PC-9 (cell line): Measurements from ENCODE around the gene ADIPOR2. TPM values are rescaled to one million over a fixed set of nuclear protein-coding genes. Genes with fewer than 3 reads are reported as not detected.
A peak's percentile ranks its signal among the peaks of the same experiment; 100 is the strongest.

Source experiments
- BruUV-seq: library from RNA; stranded (reverse); fragments of 400-500 nt; replicated peaks from 2 replicates; lab custom pipeline; 2021; lab: Mats Ljungman, UMichigan
- CTCF ChIA-PET: fragments of 300-600 bp; sonication (Branson Sonifier 250); formaldehyde crosslinking; loops from one replicate; lab custom pipeline; 2022; ENCODE audit warnings: antibody characterized with exemption; lab: Charles Lee
- POLR2A ChIA-PET: fragments of 300-600 bp; sonication (Branson Sonifier 250); formaldehyde crosslinking; loops from one replicate; lab custom pipeline; 2022; ENCODE audit warnings: antibody characterized with exemption; ENCODE audit not compliant: unreplicated experiment; lab: Charles Lee
- DNase-seq, 2 experiments: peaks; one replicate each; pipeline versions ENCODE4 v3.0.0 to v3.0.0-alpha.2; 2015 to 2022; ENCODE audit warnings: mixed read lengths in 1 of 2
- H2AFZ ChIP-seq: fragments of 200-600 bp; sonication (generic); 2 replicates; pipeline ENCODE4 v1.8.1; 2017; ENCODE audit warnings: antibody characterized with exemption
- H3F3A ChIP-seq: fragments of 200-600 bp; sonication (generic); 2 replicates; pipeline ENCODE4 v1.8.1; 2017; ENCODE audit warnings: antibody characterized with exemption, mild to moderate bottlenecking, low read depth; ENCODE audit not compliant: insufficient read depth
- H3K27ac ChIP-seq: fragments of 200-600 bp; sonication (generic); 2 replicates; pipeline ENCODE4 v1.6.1; 2016; ENCODE audit warnings: mixed run types
- H3K27me3 ChIP-seq: fragments of 200-600 bp; sonication (generic); 2 replicates; pipeline ENCODE4 v1.6.1; 2016; ENCODE audit warnings: low read depth, mixed run types; ENCODE audit not compliant: insufficient read depth
- H3K36me3 ChIP-seq: fragments of 200-600 bp; sonication (generic); 2 replicates; pipeline ENCODE4 v1.6.1; 2016; ENCODE audit warnings: low read depth, mixed run types
- H3K4me1 ChIP-seq: fragments of 200-600 bp; sonication (generic); replicated peaks from 2 replicates; pipeline ENCODE4 v1.6.1; 2016; ENCODE audit warnings: mixed run types; ENCODE audit not compliant: insufficient read depth
- H3K4me2 ChIP-seq: fragments of 200-600 bp; sonication (generic); 2 replicates; pipeline ENCODE4 v1.6.1; 2017; ENCODE audit warnings: mixed run types
- H3K4me3 ChIP-seq: fragments of 200-600 bp; sonication (generic); 2 replicates; pipeline ENCODE4 v1.6.1; 2016; ENCODE audit warnings: mixed run types
- H3K79me2 ChIP-seq: fragments of 200-600 bp; sonication (generic); 2 replicates; pipeline ENCODE4 v1.6.1; 2017; ENCODE audit warnings: low read depth, mixed run types
- H3K9me2 ChIP-seq: fragments of 200-600 bp; sonication (generic); 2 replicates; pipeline ENCODE4 v1.8.1; 2017; ENCODE audit warnings: mild to moderate bottlenecking; ENCODE audit not compliant: insufficient read depth
- H3K9me3 ChIP-seq: fragments of 200-600 bp; sonication (generic); 2 replicates; pipeline ENCODE4 v1.8.1; 2016; ENCODE audit warnings: low read depth; ENCODE audit not compliant: insufficient read depth
- H4K20me1 ChIP-seq: fragments of 200-600 bp; sonication (generic); 2 replicates; pipeline ENCODE4 v1.8.1; 2017; ENCODE audit not compliant: insufficient read depth
- CTCF ChIP-seq: fragments of 200-600 bp; sonication (generic); conservative IDR thresholded peaks from 2 replicates; pipeline ENCODE4 v1.6.1; 2017; ENCODE audit warnings: mixed run types, antibody characterized with exemption, mild to moderate bottlenecking, moderate library complexity
- EZH2 ChIP-seq: fragments of 200-600 bp; sonication (generic); IDR thresholded peaks from 2 replicates; pipeline ENCODE4 v1.8.0; 2017; ENCODE audit warnings: antibody characterized with exemption, low read depth
- intact Hi-C: fragments of 100-400 bp; cut with micrococcal nuclease; formaldehyde crosslinking; loops from one replicate; pipeline ENCODE4 v1.10.0; 2022; ENCODE audit not compliant: unreplicated experiment
- total RNA-seq: library from RNA; stranded (reverse); gene quantifications from 2 replicates; pipeline ENCODE4 v1.2.3, GENCODE V29; 2021

Gene ADIPOR2
- total RNA-seq, 1 experiment from 2014 or later, result 107 TPM

GRCh38 chr12:1832801-1833595, 142.1 kb downstream of the ADIPOR2 start:
- no peak for TF ChIP-seq CTCF
- peak; percentile 18; the same call in 1 of the 2 replicates for TF ChIP-seq EZH2
- peaks cover 6% of the 10 kb centered on the region; the same call in 1 of the 2 replicates for H4K20me1 ChIP-seq
- no peaks in the 10 kb centered on the region for H3K36me3 ChIP-seq
- peaks cover 17% of the 10 kb centered on the region for H3K4me1 ChIP-seq
- no TSS peak for BruUV-seq
- H3K79me2 ChIP-seq, result no peaks in the 10 kb centered on the region
- no peaks in the 10 kb centered on the region for H3K9me2 ChIP-seq
- no peak overlapping the region for H3K4me2 ChIP-seq
- ChIA-PET CTCF (no interaction called here), POLR2A (no interaction called here)
- intact Hi-C loops, result no loop called here
- no peak overlapping the region for H3K27ac ChIP-seq
- H3K4me3 ChIP-seq, result no peak overlapping the region
- H2AFZ ChIP-seq, result no peak overlapping the region
- H3F3A ChIP-seq, result no peaks in the 10 kb centered on the region; the same call in 1 of the 2 replicates
- no peaks in the 10 kb centered on the region for H3K9me3 ChIP-seq
- peak in 1 of 2 experiments; percentile 30 for DNase-seq
- peaks cover 99% of the 10 kb centered on the region for H3K27me3 ChIP-seq

- intact Hi-C loops, result no loop called here
- H3K27ac ChIP-seq, result no peak overlapping the region
- H3K9me2 ChIP-seq, result no peaks in the 10 kb centered on the region
- TF ChIP-seq CTCF (no peak), EZH2 (no peak)
- BruUV-seq, result no TSS peak
- H3K9me3 ChIP-seq, result no peaks in the 10 kb centered on the region
- H3K4me1 ChIP-seq, result peaks cover 21% of the 10 kb centered on the region
- H3K4me2 ChIP-seq, result no peak overlapping the region
- peaks cover 6% of the 10 kb centered on the region; the same call in 1 of the 2 replicates for H4K20me1 ChIP-seq
- H2AFZ ChIP-seq, result no peak overlapping the region
- CTCF ChIA-PET, result no interaction called here
- no peaks in the 10 kb centered on the region; the same call in 1 of the 2 replicates for H3F3A ChIP-seq
- POLR2A ChIA-PET, result no interaction called here
- no peaks in the 10 kb centered on the region for H3K36me3 ChIP-seq
- H3K27me3 ChIP-seq, result peaks cover 99% of the 10 kb centered on the region
- H3K79me2 ChIP-seq, result no peaks in the 10 kb centered on the region
- H3K4me3 ChIP-seq, result no peak overlapping the region
- no peak for DNase-seq
These were observed 142.7 kb downstream of the ADIPOR2 start for GRCh38 chr12:1833596-1834028.

GRCh38 chr12:1834186-1834925, 143.5 kb downstream of the ADIPOR2 start:
- intact Hi-C loops, result no loop called here

More at GRCh38 chr12:1834186-1834925, 143.5 kb downstream of the ADIPOR2 start:
- no TSS peak for BruUV-seq
- H3K27me3 ChIP-seq, result peaks cover 99% of the 10 kb centered on the region
- no peaks in the 10 kb centered on the region for H3K36me3 ChIP-seq
- H3K4me3 ChIP-seq, result no peak overlapping the region
- no peak for TF ChIP-seq EZH2
- TF ChIP-seq CTCF, result no peak
- ChIA-PET CTCF (no interaction called here), POLR2A (no interaction called here)
- H3K9me2 ChIP-seq, result no peaks in the 10 kb centered on the region
- H2AFZ ChIP-seq, result no peak overlapping the region
- H3K9me3 ChIP-seq, result no peaks in the 10 kb centered on the region
- H4K20me1 ChIP-seq, result peaks cover 9% of the 10 kb centered on the region; the same call in 1 of the 2 replicates
- no peak overlapping the region for H3K27ac ChIP-seq
- H3K4me2 ChIP-seq, result no peak overlapping the region
- no peak for DNase-seq
- no peaks in the 10 kb centered on the region; the same call in 1 of the 2 replicates for H3F3A ChIP-seq
- H3K79me2 ChIP-seq, result no peaks in the 10 kb centered on the region
- H3K4me1 ChIP-seq, result peaks cover 21% of the 10 kb centered on the region
